ENCODE measurements around the gene CYBA.
A peak's percentile ranks its signal among the peaks of the same experiment; 100 is the strongest.

GRCh38 chr16:88681084-88681680 is 30.3 kb upstream of the CYBA start:
- TF ChIP-seq, protein P1, sequence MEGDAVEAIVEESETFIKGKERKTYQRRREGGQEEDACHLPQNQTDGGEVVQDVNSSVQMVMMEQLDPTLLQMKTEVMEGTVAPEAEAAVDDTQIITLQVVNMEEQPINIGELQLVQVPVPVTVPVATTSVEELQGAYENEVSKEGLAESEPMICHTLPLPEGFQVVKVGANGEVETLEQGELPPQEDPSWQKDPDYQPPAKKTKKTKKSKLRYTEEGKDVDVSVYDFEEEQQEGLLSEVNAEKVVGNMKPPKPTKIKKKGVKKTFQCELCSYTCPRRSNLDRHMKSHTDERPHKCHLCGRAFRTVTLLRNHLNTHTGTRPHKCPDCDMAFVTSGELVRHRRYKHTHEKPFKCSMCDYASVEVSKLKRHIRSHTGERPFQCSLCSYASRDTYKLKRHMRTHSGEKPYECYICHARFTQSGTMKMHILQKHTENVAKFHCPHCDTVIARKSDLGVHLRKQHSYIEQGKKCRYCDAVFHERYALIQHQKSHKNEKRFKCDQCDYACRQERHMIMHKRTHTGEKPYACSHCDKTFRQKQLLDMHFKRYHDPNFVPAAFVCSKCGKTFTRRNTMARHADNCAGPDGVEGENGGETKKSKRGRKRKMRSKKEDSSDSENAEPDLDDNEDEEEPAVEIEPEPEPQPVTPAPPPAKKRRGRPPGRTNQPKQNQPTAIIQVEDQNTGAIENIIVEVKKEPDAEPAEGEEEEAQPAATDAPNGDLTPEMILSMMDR (IDR thresholded peaks at IDR 0.05), result peak; percentile 36
- TF ChIP-seq JUNB (IDR thresholded peaks at IDR 0.05) (no peak), EHMT2 (IDR thresholded peaks at IDR 0.05; ENCODE audit: low read depth) (no peak), TP53 (CRISPR knock-in tag; IDR thresholded peaks at IDR 0.05) (no peak), NR3C1 (IDR thresholded peaks at IDR 0.05) (no peak), EP300 (IDR thresholded peaks at IDR 0.05) (no peak), RAD21 (conservative IDR thresholded peaks at IDR 0.05 in 1 of 2, IDR thresholded peaks at IDR 0.05 in 1 of 2) (no peak)
- TF ChIP-seq, protein P2, sequence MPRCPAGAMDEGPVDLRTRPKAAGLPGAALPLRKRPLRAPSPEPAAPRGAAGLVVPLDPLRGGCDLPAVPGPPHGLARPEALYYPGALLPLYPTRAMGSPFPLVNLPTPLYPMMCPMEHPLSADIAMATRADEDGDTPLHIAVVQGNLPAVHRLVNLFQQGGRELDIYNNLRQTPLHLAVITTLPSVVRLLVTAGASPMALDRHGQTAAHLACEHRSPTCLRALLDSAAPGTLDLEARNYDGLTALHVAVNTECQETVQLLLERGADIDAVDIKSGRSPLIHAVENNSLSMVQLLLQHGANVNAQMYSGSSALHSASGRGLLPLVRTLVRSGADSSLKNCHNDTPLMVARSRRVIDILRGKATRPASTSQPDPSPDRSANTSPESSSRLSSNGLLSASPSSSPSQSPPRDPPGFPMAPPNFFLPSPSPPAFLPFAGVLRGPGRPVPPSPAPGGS (IDR thresholded peaks at IDR 0.05), result no peak
